SKM-1 treated with dmso at 0.1 percent for 144 hours (cell line): ENCODE measurements around the gene GABBR2.

Source experiments
- DNase-seq: peaks from one replicate; lab custom pipeline; 2025; ENCODE audit not compliant: unreplicated experiment; lab: John Stamatoyannopoulos, UW

Gene GABBR2

GRCh38 chr9:98724810-98725530 is 16.2 kb upstream of the GABBR2 start:
- no peak for DNase-seq

- DNase-seq = no peak
These were observed 12.9 kb upstream of the GABBR2 start for GRCh38 chr9:98721643-98722042.

GRCh38 chr9:98720402-98720801 is 11.7 kb upstream of the GABBR2 start:
- no peak for DNase-seq

GRCh38 chr9:98719055-98719454 is 10.3 kb upstream of the GABBR2 start:
- DNase-seq = no peak

GRCh38 chr9:98714833-98715232 is 6.1 kb upstream of the GABBR2 start:
- no peak for DNase-seq

GRCh38 chr9:98712987-98713386 is 4.3 kb upstream of the GABBR2 start:
- no peak for DNase-seq

- DNase-seq = no peak
These were observed 1.5 kb upstream of the GABBR2 start for GRCh38 chr9:98709968-98710965.

- DNase-seq = no peak
These were observed 417 bp downstream of the GABBR2 start for GRCh38 chr9:98708103-98708932.

GRCh38 chr9:98707166-98708102 is 1.3 kb downstream of the GABBR2 start:
- DNase-seq = no peak

- DNase-seq = no peak
These were observed 2.0 kb downstream of the GABBR2 start for GRCh38 chr9:98706651-98707165.

- DNase-seq = no peak
These were observed 5.8 kb downstream of the GABBR2 start for GRCh38 chr9:98702835-98703380.

GRCh38 chr9:98702340-98702739 is 6.4 kb downstream of the GABBR2 start:
- no peak for DNase-seq

- no peak for DNase-seq
These were observed 7.2 kb downstream of the GABBR2 start for GRCh38 chr9:98701576-98701975.

- DNase-seq = no peak
These were observed 7.9 kb downstream of the GABBR2 start for GRCh38 chr9:98700801-98701200.

- DNase-seq = no peak
These were observed 9.9 kb downstream of the GABBR2 start for GRCh38 chr9:98698856-98699255.

GRCh38 chr9:98694943-98695342 is 13.8 kb downstream of the GABBR2 start:
- no peak for DNase-seq

- no peak for DNase-seq
These were observed 16.3 kb downstream of the GABBR2 start for GRCh38 chr9:98692392-98692791.

- no peak for DNase-seq
These were observed 16.8 kb downstream of the GABBR2 start for GRCh38 chr9:98691890-98692289.

- DNase-seq = no peak
These were observed 18.0 kb downstream of the GABBR2 start for GRCh38 chr9:98690686-98691085.
